Measurements from ENCODE around the gene AGAP9.
"Not testable (repeated sequence)": the region's sequence is repeated elsewhere in the genome, so short reads cannot be mapped to it uniquely, and the experiment has no call there.

The AGAP9 gene

GRCh38 chr10:47484786-47485185 is 38.7 kb downstream of the AGAP9 start:
- DNase-seq = not testable (repeated sequence)

DNA sequence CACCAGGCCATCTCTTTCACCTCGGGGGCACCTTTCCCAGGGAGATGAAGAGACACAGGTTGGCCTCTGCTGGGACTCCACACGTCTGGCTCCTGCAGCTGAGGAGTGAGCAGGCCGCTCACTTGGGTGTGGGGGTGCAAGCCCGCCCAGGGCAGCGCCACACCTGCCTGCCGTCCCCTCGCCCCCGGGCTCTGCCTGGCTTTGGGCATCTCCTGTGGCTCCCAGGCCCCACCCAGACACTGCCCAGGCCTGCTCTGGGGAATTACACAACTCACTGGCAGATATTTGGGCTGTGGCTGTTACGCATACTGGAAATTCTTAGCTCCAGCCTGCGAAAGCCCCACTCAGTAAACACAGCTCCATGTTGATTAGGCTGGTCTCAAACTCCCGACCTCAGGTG is 39.5 kb downstream of the AGAP9 start, which contains the start of gene ANXA8:
Gene ANXA8, minus strand, starts transcription at position 193 of the 400 bp plus-strand sequence. Its CDS starts 182 bp downstream, at position 11.
- DNase-seq = not testable (repeated sequence)

DNA sequence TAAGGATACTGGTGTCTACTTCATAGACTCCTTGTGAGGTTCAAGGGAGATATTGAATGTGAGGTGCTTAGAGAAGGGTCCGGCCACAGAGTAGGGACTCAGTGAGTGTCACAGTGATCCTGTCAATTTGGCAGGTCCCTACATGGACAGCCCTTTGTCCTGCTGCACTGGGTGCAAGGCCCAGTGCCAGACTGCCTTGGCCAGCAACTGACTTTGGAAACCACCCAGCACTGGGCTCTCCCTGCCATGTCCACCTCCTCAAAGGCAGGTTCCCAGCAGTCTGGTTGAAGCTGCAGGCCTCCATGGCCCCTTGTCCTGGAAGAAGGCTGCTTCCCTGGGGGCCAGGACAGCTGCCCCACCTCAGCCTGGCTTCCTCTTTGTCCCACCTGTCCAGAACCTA is 41.1 kb downstream of the AGAP9 start:
- DNase-seq = not testable (repeated sequence)

GRCh38 chr10:47481768-47482181 is 41.7 kb downstream of the AGAP9 start:
- not testable (repeated sequence) for DNase-seq

DNA sequence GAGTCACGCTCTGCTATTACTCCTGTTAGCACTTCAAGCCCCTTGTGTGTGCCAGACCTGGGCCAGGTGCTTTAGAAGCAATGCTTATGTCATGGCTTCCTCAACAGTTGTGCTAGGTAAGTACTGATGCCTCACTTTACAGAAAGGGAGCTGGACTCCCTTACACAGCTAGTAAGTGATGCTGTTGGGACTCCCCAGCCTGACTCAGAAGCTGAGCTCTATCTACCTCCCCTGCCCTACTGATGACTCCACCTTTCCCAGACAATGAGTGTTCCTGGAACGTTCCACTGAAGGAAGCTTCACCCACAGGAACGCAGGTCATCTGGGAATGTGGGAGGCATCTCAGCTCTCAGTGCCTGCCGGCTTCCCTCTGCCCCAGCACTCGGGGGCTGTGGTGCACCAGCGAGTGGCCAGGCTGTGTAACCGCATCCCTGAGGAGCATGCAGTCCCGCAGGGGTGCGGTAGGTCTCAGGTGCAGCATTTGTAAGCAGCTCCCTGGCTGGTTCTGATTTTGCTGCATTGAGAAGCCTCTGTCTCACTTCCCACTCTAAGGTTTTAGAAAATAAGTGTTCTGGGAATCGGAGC is 42.2 kb downstream of the AGAP9 start:
- DNase-seq = not testable (repeated sequence)

DNA sequence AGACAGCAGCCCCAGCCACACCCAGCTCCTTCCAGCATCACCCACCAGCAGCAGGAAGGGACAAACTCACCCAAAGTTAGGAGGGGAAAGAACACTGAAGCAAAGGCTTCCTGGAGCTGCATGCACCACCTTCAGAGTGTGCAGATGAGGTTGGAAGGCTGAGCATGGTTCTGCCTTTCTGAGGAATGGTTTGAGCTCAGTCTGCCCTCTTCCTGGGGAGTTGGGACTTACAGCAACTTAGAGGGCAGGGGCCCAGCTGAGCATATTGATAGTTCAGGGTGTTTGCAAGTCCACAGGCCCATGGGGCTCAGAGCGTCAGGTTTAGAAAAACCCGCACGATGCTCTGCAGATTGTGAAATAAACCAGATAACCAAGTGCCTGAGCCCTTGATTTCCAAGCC is 43.3 kb downstream of the AGAP9 start:
- DNase-seq = not testable (repeated sequence)

DNA sequence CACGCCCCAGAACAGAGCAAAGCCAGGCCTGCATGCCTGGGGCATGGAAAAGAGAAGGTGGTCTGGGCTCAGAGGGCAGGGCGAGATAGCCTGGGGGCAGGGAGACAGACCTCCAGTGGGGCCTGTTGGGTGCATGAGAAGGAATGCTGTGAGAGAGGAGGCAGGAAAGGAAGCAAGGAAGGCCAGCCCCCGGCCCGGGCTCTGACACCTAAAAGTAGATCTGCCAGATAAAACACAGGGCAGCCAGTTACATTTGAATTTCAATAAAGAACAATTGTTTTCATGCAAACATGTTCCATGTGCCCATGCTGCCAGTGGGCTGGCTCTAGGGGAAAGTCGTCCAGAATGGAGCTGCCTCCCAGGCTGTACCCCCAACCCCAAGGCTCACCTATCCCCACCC is 45.3 kb downstream of the AGAP9 start:
- DNase-seq = not testable (repeated sequence)

DNA sequence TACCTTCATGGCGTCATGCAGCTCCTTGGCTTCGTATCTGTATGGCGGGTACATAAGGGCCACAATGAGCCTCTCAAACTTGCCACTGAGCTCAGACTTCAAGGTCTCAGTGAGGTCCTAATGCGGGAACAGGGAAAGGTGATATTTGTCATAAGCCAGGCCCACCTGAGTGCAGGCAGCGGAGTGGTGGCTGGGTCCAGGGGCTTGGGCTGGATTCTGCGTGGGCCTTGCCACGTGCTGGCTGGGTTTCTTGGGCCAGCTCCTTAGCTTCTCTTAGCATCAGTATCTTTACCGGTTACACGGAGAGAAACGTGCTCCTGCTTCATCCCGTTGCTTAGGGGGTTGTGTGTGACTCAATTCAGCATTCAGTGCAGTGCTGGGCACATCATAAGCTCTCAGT is 46.4 kb downstream of the AGAP9 start:
- not testable (repeated sequence) for DNase-seq

DNA sequence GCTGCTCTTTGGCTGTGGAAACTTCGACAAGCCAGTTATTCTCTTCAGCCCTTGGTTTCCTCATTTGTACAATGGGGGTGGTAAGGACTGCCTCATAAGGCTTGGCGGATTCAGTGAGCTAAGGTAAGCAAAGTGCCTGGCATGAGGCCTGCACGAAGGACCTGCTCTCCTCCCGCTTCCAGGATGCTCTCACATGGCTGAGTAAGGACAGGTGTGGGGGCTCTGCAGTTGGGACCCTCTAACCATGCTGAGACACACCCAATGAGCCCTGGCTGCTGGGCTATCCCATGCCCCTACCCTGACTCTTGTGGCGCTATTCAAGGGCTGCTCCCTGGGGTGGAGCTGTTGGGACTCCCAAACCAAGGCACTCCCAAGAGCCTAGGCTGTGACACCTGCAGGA is 48.3 kb downstream of the AGAP9 start:
- not testable (repeated sequence) for DNase-seq

- DNase-seq = not testable (repeated sequence)
Observed at GRCh38 chr10:47473516-47473915, 49.9 kb downstream of the AGAP9 start.

DNA sequence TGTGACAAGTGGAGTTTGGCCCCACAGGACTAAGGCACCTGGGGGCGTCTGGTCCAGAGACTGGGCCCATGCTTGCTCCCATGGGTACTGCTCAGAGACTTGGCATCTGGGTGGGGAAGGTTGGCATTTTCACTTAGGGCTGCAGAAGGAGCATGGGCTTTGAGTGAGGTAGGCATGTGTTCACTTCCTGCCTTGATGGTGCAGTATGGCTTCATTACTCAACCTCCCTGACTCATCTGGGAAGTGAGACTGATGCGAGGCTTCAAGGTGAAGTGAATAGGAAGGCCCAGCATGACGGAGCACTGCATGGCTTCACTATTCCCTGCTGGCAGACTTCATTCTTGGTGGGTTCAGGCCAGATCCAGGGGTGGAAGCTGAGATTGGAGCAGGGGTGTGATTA is 50.8 kb downstream of the AGAP9 start:
- not testable (repeated sequence) for DNase-seq

DNA sequence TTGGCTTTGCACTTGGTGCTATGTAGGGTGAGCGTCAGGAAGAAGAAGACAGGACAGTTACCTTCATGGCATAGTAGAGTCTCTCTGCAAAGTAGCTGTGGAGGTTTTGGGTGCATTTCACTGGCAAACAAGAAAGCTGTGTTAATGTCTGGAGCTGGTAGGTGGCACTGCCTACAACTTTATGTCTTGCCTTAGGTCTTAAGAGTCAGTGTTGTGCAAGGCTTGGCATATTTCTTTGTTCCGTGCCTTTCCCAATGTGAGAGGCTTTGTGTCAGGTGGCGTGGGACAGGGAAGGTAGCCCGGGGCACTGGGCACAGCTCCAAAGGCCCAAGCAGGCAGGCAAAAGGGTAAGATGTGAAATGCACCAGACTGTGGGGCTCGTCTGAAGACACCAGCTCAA is 51.4 kb downstream of the AGAP9 start:
- not testable (repeated sequence) for DNase-seq

- not testable (repeated sequence) for DNase-seq
Observed at GRCh38 chr10:47468731-47469528, 54.5 kb downstream of the AGAP9 start.

GRCh38 chr10:47467957-47468356 is 55.5 kb downstream of the AGAP9 start:
- DNase-seq = not testable (repeated sequence)

DNA sequence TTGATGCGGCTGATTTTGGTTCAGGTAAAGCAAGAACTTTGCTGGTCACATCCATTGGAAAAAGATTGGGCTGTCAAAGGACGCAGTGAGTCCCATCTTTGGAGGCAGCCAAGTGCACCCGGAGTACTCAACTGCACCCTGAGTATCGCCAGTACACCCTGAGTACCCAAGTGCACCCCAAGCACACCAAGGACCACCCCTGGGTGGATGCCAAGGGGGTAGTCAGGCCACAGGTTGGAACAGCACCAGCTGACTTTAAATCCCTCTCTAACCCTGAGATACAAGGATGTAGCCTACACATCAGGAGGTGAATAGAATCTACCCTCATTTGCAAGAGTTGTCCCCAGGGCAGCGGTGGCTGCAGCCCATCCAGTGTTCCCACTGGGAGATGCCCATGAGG is 56.0 kb downstream of the AGAP9 start:
- DNase-seq = not testable (repeated sequence)

- DNase-seq = not testable (repeated sequence)
Observed at GRCh38 chr10:47465216-47465917, 58.1 kb downstream of the AGAP9 start.

DNA sequence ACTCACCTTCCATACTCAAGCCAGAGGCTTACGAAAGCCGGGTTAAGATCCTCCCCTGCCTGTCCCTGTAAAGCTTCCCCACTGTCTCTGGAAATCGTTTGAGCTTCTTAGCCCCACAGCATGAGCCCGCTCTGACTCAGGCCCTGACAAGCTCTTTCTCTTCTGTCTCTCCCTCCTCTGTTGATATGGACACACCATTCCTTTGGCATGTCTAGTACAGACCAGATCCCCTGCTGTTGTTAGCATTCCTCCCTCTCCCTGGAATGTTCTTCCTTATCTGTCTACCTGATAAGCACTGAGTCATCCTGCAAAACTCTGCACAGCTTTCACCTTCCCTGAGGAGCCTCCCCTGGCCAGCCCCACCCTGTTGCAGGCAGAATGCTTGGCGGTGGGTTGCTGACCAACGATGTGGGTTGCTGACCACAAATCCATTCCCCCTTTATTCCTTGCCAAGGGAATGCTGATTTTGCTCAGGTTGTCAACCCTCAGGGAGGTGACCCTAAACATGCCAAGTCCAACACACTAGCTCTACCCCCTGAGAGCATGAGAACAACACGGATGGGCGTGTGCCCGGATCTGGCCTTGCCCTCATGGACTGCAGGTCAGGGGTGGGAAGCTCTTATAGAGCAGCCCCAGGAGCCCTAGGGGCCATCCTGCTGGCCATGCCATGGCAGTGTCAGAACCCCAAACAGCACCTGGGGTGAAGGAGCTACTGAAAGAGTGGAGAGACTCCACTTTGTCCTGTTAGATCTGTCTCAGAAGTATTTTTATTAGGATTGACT is 60.7 kb downstream of the AGAP9 start:
- DNase-seq = not testable (repeated sequence)

DNA sequence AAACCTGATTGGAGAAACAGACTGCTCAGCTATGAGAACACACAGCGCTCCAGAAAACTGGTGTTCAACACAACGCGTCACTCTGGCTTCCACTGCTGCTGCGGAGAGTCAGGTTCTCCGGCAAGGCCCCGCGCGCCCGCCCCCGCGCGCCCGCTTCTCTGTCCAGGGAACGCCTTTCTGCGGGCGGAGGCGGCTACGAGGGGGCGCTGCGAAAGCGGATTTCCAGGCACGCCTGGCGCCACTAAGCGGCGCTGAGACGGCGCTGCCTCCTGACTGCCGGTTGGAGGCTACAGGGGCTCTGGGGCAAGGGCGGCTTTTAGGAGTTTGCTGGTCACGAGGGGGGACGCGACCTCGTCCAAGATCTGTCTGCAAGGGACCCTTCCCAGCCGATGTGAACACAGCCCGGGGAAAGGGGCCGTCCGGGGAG is 62.2 kb downstream of the AGAP9 start:
- peak; percentile 22 for DNase-seq

- no peak for DNase-seq
Observed at GRCh38 chr10:47458466-47459154, 64.8 kb downstream of the AGAP9 start.

- DNase-seq = no peak
Observed at GRCh38 chr10:47457826-47458225, 65.6 kb downstream of the AGAP9 start.

- DNase-seq = no peak
Observed at GRCh38 chr10:47457528-47457820, 66.0 kb downstream of the AGAP9 start.

DNA sequence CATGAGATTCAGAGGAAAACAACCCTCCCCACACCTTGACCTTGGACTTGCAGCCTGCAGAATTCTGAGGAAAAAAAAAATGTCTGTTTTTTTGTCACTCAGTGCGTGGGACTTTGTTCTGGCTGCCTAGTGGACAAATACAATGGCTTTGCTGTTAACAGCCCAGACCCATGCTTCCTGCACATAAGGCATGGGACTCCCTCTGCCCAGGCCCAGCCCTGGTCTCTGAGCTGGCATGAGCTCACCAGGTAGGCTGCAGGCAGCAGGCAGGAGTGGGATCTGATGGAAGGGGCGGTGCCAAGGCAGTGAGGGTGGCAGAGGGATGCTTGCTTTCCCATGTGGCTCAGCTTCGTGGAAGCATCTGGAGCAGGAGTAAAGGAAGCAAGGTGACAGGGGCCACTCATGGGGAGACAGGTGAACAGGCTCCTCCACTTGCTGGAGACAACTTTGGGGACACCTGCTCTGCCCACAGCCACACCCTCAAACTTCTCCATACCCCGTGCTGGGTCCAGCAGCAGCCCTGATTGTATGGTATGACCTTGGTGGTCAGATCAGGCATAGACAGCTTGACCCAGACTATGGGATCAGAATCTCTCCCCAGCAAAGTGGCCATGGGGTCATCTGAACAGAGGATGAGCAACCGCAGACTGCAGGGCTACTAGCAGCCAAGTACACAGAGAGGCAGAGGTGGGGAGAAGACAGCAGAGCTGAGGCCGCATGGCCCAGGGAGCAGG is 66.5 kb downstream of the AGAP9 start:
- DNase-seq = no peak

All from NCI-H1694 treated with DMSO at 0.1 percent for 48 hours (cell line).